Mesenchymal stem cell (in vitro differentiated cells and primary cell): ENCODE data around the gene MVD.

Source experiments
- DNase-seq: peaks from one replicate; pipeline ENCODE4 v3.0.0-alpha.2; 2013
- H2AFZ ChIP-seq: one replicate; pipeline ENCODE4 v1.6.1; 2013; ENCODE audit warnings: low read depth, mild to moderate bottlenecking, control low read depth, inconsistent platforms, low read length, moderate library complexity
- H2AK5ac ChIP-seq: 2 replicates; pipeline ENCODE4 v1.6.1; 2013; ENCODE audit warnings: low read length, moderate library complexity, mild to moderate bottlenecking, inconsistent platforms; ENCODE audit not compliant: severe bottlenecking
- H2BK120ac ChIP-seq: one replicate; pipeline ENCODE4 v1.6.1; 2013; ENCODE audit warnings: low read depth, mild to moderate bottlenecking, inconsistent platforms, low read length, moderate library complexity
- H2BK12ac ChIP-seq, 2 experiments: one replicate each; pipeline ENCODE4 v1.6.1; 2013; ENCODE audit warnings: inconsistent platforms in 2 of 2, low read length in 2 of 2, mild to moderate bottlenecking in 2 of 2, moderate library complexity in 2 of 2, control low read depth in 1 of 2
- H2BK15ac ChIP-seq: one replicate; pipeline ENCODE4 v1.6.1; 2013; ENCODE audit warnings: mild to moderate bottlenecking, low read depth, inconsistent platforms; ENCODE audit not compliant: poor library complexity, severe bottlenecking
- H2BK5ac ChIP-seq: 2 replicates; pipeline ENCODE4 v1.6.1; 2013; ENCODE audit warnings: low read depth, mild to moderate bottlenecking, low read length, control low read depth, inconsistent platforms; ENCODE audit not compliant: poor library complexity, severe bottlenecking
- H3K14ac ChIP-seq, 2 experiments: one replicate each; pipeline ENCODE4 v1.6.1; 2013; ENCODE audit warnings: inconsistent platforms in 2 of 2, low read length in 2 of 2, control low read depth in 1 of 2, mild to moderate bottlenecking in 1 of 2, moderate library complexity in 1 of 2
- H3K18ac ChIP-seq, 2 experiments: one replicate each; pipeline ENCODE4 v1.6.1; 2013; ENCODE audit warnings: inconsistent platforms in 2 of 2, low read length in 2 of 2, control low read depth in 1 of 2, low read depth in 1 of 2, mild to moderate bottlenecking in 1 of 2
- H3K23ac ChIP-seq, 2 experiments: one replicate each; pipeline ENCODE4 v1.6.1; 2013; ENCODE audit warnings: inconsistent platforms in 2 of 2, low read length in 2 of 2, mild to moderate bottlenecking in 2 of 2, moderate library complexity in 2 of 2, control low read depth in 1 of 2
- H3K27ac ChIP-seq: 2 replicates; pipeline ENCODE4 v1.5.1; 2013; ENCODE audit warnings: mild to moderate bottlenecking, moderate library complexity, low read length, control low read depth, inconsistent platforms; ENCODE audit not compliant: poor library complexity, severe bottlenecking
- H3K27me3 ChIP-seq, 2 experiments: 2 replicates each; pipeline versions ENCODE4 v1.6.1 to v1.7.0; 2013; ENCODE audit warnings: low read length in 2 of 2, mild to moderate bottlenecking in 2 of 2, moderate library complexity in 2 of 2, control low read depth in 1 of 2, inconsistent platforms in 1 of 2; ENCODE audit not compliant: control insufficient read depth in 1 of 2, insufficient read depth in 1 of 2
- H3K36me3 ChIP-seq, 2 experiments: 2 replicates each; pipeline versions ENCODE4 v1.6.1 to v1.7.0; 2013; ENCODE audit warnings: low read length in 2 of 2, control low read depth in 1 of 2, inconsistent platforms in 1 of 2, low read depth in 1 of 2, mild to moderate bottlenecking in 1 of 2; ENCODE audit not compliant: insufficient read depth in 2 of 2, control insufficient read depth in 1 of 2
- H3K4ac ChIP-seq, 2 experiments: one replicate each; pipeline ENCODE4 v1.6.1; 2013; ENCODE audit warnings: inconsistent platforms in 2 of 2, low read length in 2 of 2, mild to moderate bottlenecking in 2 of 2, moderate library complexity in 2 of 2, control low read depth in 1 of 2, low read depth in 1 of 2
- H3K4me1 ChIP-seq: 2 replicates; pipeline ENCODE4 v1.6.1; 2013; ENCODE audit warnings: low read depth, low read length, control low read depth; ENCODE audit not compliant: control insufficient read depth, insufficient read depth
- H3K4me2 ChIP-seq: 2 replicates; pipeline ENCODE4 v1.6.1; 2013; ENCODE audit warnings: low read length, mild to moderate bottlenecking, inconsistent platforms; ENCODE audit not compliant: poor library complexity, severe bottlenecking
- H3K4me3 ChIP-seq, 2 experiments: 2 replicates each; pipeline versions ENCODE4 v1.5.1 to v1.7.0; 2013; ENCODE audit warnings: low read length in 2 of 2, mild to moderate bottlenecking in 2 of 2, control low read depth in 1 of 2, low read depth in 1 of 2; ENCODE audit not compliant: insufficient read depth in 1 of 2
- H3K79me1 ChIP-seq: replicated peaks from 2 replicates; pipeline ENCODE4 v1.6.1; 2013; ENCODE audit warnings: mild to moderate bottlenecking, control low read depth, low read length, inconsistent platforms; ENCODE audit not compliant: poor library complexity, severe bottlenecking
- H3K9ac ChIP-seq: 2 replicates; pipeline ENCODE4 v1.7.0; 2013; ENCODE audit warnings: mild to moderate bottlenecking, low read length, moderate library complexity
- H3K9me3 ChIP-seq: 2 replicates; pipeline ENCODE4 v1.7.0; 2013; ENCODE audit warnings: mild to moderate bottlenecking, low read length; ENCODE audit not compliant: control insufficient read depth
- H4K8ac ChIP-seq: one replicate; pipeline ENCODE4 v1.6.1; 2013; ENCODE audit warnings: inconsistent platforms, mild to moderate bottlenecking, low read length, moderate library complexity
- H4K91ac ChIP-seq: one replicate; pipeline ENCODE4 v1.6.1; 2013; ENCODE audit warnings: mild to moderate bottlenecking, low read length, inconsistent platforms
- WGBS: methylation state at CpG from one replicate; pipeline ENCODE4 v1.1.7; 2013; ENCODE audit warnings: mixed read lengths; 5-methylcytosine and 5-hydroxymethylcytosine counted together

MVD gene

GRCh38 chr16:88659160-88659559 is 3.7 kb downstream of the MVD start:
- no peak overlapping the region for H3K4me3 ChIP-seq
- DNase-seq: no peak
- H3K9me3 ChIP-seq: no peaks in the 10 kb centered on the region
- H2BK120ac ChIP-seq: no peak overlapping the region
- H3K14ac ChIP-seq: peak overlapping the region in 1 of 2 experiments; percentile 31
- H3K79me1 ChIP-seq: peaks cover 29% of the 10 kb centered on the region
- no peak overlapping the region for H2BK12ac ChIP-seq
- H3K4me2 ChIP-seq: no peak overlapping the region
- H2BK15ac ChIP-seq: no peak overlapping the region
- H3K4me1 ChIP-seq: peaks cover 32% of the 10 kb centered on the region
- no peaks in the 10 kb centered on the region for H3K27me3 ChIP-seq
- no peak overlapping the region for H3K27ac ChIP-seq
- no peak overlapping the region for H3K23ac ChIP-seq
- H2AFZ ChIP-seq: no peak overlapping the region
- no peak overlapping the region for H3K9ac ChIP-seq
- no peak overlapping the region for H2AK5ac ChIP-seq
- H4K91ac ChIP-seq: peak overlapping the region; percentile 23
- H2BK5ac ChIP-seq: no peak overlapping the region
- peaks cover 44 to 51% of the 10 kb centered on the region in 2 experiments for H3K36me3 ChIP-seq
- H4K8ac ChIP-seq: no peak overlapping the region
- no peak overlapping the region for H3K18ac ChIP-seq
- 98% methylated on average over 23 of the region's 25 CpGs for WGBS
- H3K4ac ChIP-seq: peak overlapping the region in 1 of 2 experiments; percentile 26

- Histone ChIP-seq H3K36me3 (peaks cover 48 to 55% of the 10 kb centered on the region in 2 experiments), H3K18ac (no peak overlapping the region), H2BK12ac (no peak overlapping the region), H2BK120ac (no peak overlapping the region), H3K4me3 (no peak overlapping the region), H3K27me3 (no peaks in the 10 kb centered on the region), H2AFZ (no peak overlapping the region), H2BK5ac (no peak overlapping the region), H2BK15ac (no peak overlapping the region), H4K91ac (no peak overlapping the region), H3K4ac (no peak overlapping the region), H4K8ac (no peak overlapping the region), H3K4me2 (no peak overlapping the region), H3K27ac (no peak overlapping the region), H3K9me3 (no peaks in the 10 kb centered on the region), H3K23ac (no peak overlapping the region), H2AK5ac (no peak overlapping the region), H3K14ac (no peak overlapping the region), H3K4me1 (peaks cover 32% of the 10 kb centered on the region), H3K9ac (no peak overlapping the region), H3K79me1 (peaks cover 27% of the 10 kb centered on the region)
- WGBS: 96% methylated on average over 14 of the region's 15 CpGs
- DNase-seq: no peak
These were observed 4.2 kb downstream of the MVD start for GRCh38 chr16:88658714-88659113.

- Histone ChIP-seq H3K18ac (no peak overlapping the region), H3K4me1 (peaks cover 30% of the 10 kb centered on the region), H3K9ac (no peak overlapping the region), H3K23ac (no peak overlapping the region), H2AFZ (no peak overlapping the region), H2BK12ac (no peak overlapping the region), H3K14ac (no peak overlapping the region), H3K79me1 (peaks cover 21% of the 10 kb centered on the region), H3K4me2 (no peak overlapping the region), H2BK120ac (no peak overlapping the region), H2BK15ac (no peak overlapping the region), H4K8ac (peak overlapping the region; percentile 19), H3K9me3 (no peaks in the 10 kb centered on the region), H4K91ac (no peak overlapping the region), H3K27ac (no peak overlapping the region), H3K27me3 (no peaks in the 10 kb centered on the region), H3K36me3 (peaks cover 54 to 68% of the 10 kb centered on the region in 2 experiments), H2AK5ac (no peak overlapping the region), H3K4ac (no peak overlapping the region), H3K4me3 (no peak overlapping the region), H2BK5ac (no peak overlapping the region)
- WGBS: 96% methylated on average over 19 of the region's 19 CpGs
- no peak for DNase-seq
These were observed 5.5 kb downstream of the MVD start for GRCh38 chr16:88657371-88657770.

- no peak overlapping the region for H3K18ac ChIP-seq
- peaks cover 58 to 75% of the 10 kb centered on the region in 2 experiments for H3K36me3 ChIP-seq
- peaks cover 21% of the 10 kb centered on the region for H3K79me1 ChIP-seq
- H4K8ac ChIP-seq: no peak overlapping the region
- no peak overlapping the region for H2AFZ ChIP-seq
- no peak overlapping the region for H3K4me2 ChIP-seq
- H4K91ac ChIP-seq: no peak overlapping the region
- H3K4ac ChIP-seq: no peak overlapping the region
- 90% methylated on average over 21 of the region's 25 CpGs for whole genome bisulfite sequencing
- H3K27me3 ChIP-seq: no peaks in the 10 kb centered on the region
- H3K14ac ChIP-seq: no peak overlapping the region
- no peak for DNase-seq
- H2BK12ac ChIP-seq: no peak overlapping the region
- no peak overlapping the region for H2BK15ac ChIP-seq
- H2BK120ac ChIP-seq: no peak overlapping the region
- no peak overlapping the region for H3K27ac ChIP-seq
- H3K4me3 ChIP-seq: no peak overlapping the region
- no peak overlapping the region for H3K23ac ChIP-seq
- no peak overlapping the region for H2AK5ac ChIP-seq
- H3K9ac ChIP-seq: no peak overlapping the region
- no peak overlapping the region for H2BK5ac ChIP-seq
- no peaks in the 10 kb centered on the region for H3K9me3 ChIP-seq
- H3K4me1 ChIP-seq: peaks cover 33% of the 10 kb centered on the region
These were observed 6.5 kb downstream of the MVD start for GRCh38 chr16:88656291-88656980.
